Adipocyte (in vitro differentiated cells): ENCODE measurements around the gene ZKSCAN8.
A peak's percentile ranks its signal among the peaks of the same experiment; 100 is the strongest.

Experiments used
- DNase-seq: peaks from one replicate; pipeline ENCODE4 v3.0.0-alpha.2; 2015; ENCODE audit warnings: low read depth
- H3K27me3 ChIP-seq: replicated peaks from 2 replicates; pipeline ENCODE4 v1.7.0; 2013; ENCODE audit warnings: mild to moderate bottlenecking, low read length, moderate library complexity; ENCODE audit not compliant: control insufficient read depth, insufficient read depth
- H3K36me3 ChIP-seq: 2 replicates; pipeline ENCODE4 v1.7.0; 2013; ENCODE audit warnings: low read length, mild to moderate bottlenecking, moderate library complexity; ENCODE audit not compliant: control insufficient read depth, insufficient read depth, severe bottlenecking
- H3K4me1 ChIP-seq: 2 replicates; pipeline ENCODE4 v1.7.0; 2013; ENCODE audit warnings: mild to moderate bottlenecking, low read length, moderate library complexity; ENCODE audit not compliant: control insufficient read depth, insufficient read depth
- H3K4me3 ChIP-seq: 2 replicates; pipeline ENCODE4 v1.7.0; 2013; ENCODE audit warnings: mild to moderate bottlenecking, low read length, moderate library complexity
- H3K9ac ChIP-seq: 2 replicates; pipeline ENCODE4 v1.7.0; 2013; ENCODE audit warnings: mild to moderate bottlenecking, low read length, moderate library complexity
- H3K9me3 ChIP-seq: 2 replicates; pipeline ENCODE4 v1.7.0; 2013; ENCODE audit warnings: mild to moderate bottlenecking, low read length, moderate library complexity; ENCODE audit not compliant: control insufficient read depth

ZKSCAN8 gene

GRCh38 chr6:28142446-28142845 lies 763 bp downstream of the ZKSCAN8 start:
- Histone ChIP-seq H3K27me3 (no peaks in the 10 kb centered on the region), H3K4me1 (peaks cover 36% of the 10 kb centered on the region), H3K9ac (peak overlapping the region; percentile 95), H3K36me3 (peaks cover 21% of the 10 kb centered on the region), H3K9me3 (no peaks in the 10 kb centered on the region), H3K4me3 (peak overlapping the region; percentile 96)
- DNase-seq = peak; percentile 63

- H3K27me3 ChIP-seq = no peaks in the 10 kb centered on the region
- no peaks in the 10 kb centered on the region for H3K9me3 ChIP-seq
- DNase-seq = no peak
- H3K4me1 ChIP-seq = peaks cover 31% of the 10 kb centered on the region
- peaks cover 48% of the 10 kb centered on the region for H3K36me3 ChIP-seq
- H3K4me3 ChIP-seq = no peak overlapping the region
- H3K9ac ChIP-seq = no peak overlapping the region
Measured at GRCh38 chr6:28145231-28145630, 3.5 kb downstream of the ZKSCAN8 start.

DNA sequence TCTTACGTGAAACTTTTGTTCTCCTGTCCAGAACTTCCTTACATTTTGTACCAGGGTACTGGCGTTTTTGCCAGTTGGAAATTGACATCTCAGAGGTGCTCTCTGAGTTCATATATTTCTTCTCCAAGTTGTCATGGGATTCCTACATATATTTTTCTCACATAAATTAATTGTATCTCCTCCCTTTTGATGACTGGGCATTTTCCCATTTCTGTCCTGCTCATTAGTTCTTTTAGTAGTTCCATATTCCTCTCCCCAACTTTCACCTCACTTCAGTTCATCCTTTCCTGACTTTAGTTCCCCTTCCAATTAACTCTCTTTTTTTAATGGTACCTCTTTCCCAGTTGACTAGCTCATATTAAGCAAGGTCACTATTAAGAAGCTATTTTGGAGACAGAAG lies 10.8 kb downstream of the ZKSCAN8 start:
- Histone ChIP-seq H3K9ac (no peak overlapping the region), H3K9me3 (peaks cover 16% of the 10 kb centered on the region), H3K36me3 (peaks cover 100% of the 10 kb centered on the region), H3K4me1 (peaks cover 3% of the 10 kb centered on the region), H3K27me3 (no peaks in the 10 kb centered on the region), H3K4me3 (no peak overlapping the region)
- no peak for DNase-seq

GRCh38 chr6:28153546-28153945 lies 11.9 kb downstream of the ZKSCAN8 start:
- Histone ChIP-seq H3K36me3 (peaks cover 96% of the 10 kb centered on the region), H3K9ac (no peak overlapping the region), H3K4me3 (no peak overlapping the region), H3K4me1 (peaks cover 3% of the 10 kb centered on the region), H3K27me3 (no peaks in the 10 kb centered on the region), H3K9me3 (peaks cover 16% of the 10 kb centered on the region)
- DNase-seq = no peak

- H3K4me3 ChIP-seq = no peak overlapping the region
- peaks cover 16% of the 10 kb centered on the region for H3K9me3 ChIP-seq
- no peaks in the 10 kb centered on the region for H3K27me3 ChIP-seq
- DNase-seq = no peak
- H3K36me3 ChIP-seq = peaks cover 96% of the 10 kb centered on the region
- no peak overlapping the region for H3K9ac ChIP-seq
- H3K4me1 ChIP-seq = peaks cover 2% of the 10 kb centered on the region
Measured at GRCh38 chr6:28154357-28154756, 12.7 kb downstream of the ZKSCAN8 start.

DNA sequence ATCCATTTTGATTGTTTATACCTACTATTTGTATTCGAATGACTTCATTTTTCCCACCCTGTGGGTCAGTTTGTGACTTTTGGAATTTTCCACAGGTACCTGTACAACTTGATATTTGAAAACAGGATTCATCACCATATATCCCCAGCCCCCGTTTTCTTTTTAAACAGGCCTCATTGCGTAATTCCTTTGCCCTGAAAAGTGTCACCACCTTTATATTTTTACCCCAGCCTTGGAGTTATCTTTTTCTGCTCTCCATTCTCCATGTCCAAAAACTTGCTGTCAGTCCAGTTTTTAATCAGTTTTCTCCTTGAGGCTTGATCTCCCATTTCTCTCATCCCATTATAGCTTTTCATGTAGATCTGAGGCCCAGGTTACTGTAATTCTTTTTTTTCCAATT lies 16.6 kb downstream of the ZKSCAN8 start:
- Histone ChIP-seq H3K4me1 (peaks cover 12% of the 10 kb centered on the region), H3K9ac (no peak overlapping the region), H3K36me3 (peaks cover 57% of the 10 kb centered on the region), H3K4me3 (no peak overlapping the region), H3K9me3 (peaks cover 7% of the 10 kb centered on the region), H3K27me3 (no peaks in the 10 kb centered on the region)
- no peak for DNase-seq

GRCh38 chr6:28159029-28159607 lies 17.4 kb downstream of the ZKSCAN8 start:
- Histone ChIP-seq H3K9ac (no peak overlapping the region), H3K9me3 (no peaks in the 10 kb centered on the region), H3K4me1 (peaks cover 12% of the 10 kb centered on the region), H3K4me3 (no peak overlapping the region), H3K36me3 (peaks cover 49% of the 10 kb centered on the region), H3K27me3 (no peaks in the 10 kb centered on the region)
- no peak for DNase-seq

- peaks cover 12% of the 10 kb centered on the region for H3K4me1 ChIP-seq
- peaks cover 38% of the 10 kb centered on the region for H3K36me3 ChIP-seq
- DNase-seq = no peak
- H3K9ac ChIP-seq = no peak overlapping the region
- no peaks in the 10 kb centered on the region for H3K9me3 ChIP-seq
- no peaks in the 10 kb centered on the region for H3K27me3 ChIP-seq
- H3K4me3 ChIP-seq = no peak overlapping the region
Measured at GRCh38 chr6:28160233-28160632, 18.6 kb downstream of the ZKSCAN8 start.

GRCh38 chr6:28161410-28162079 lies 19.9 kb downstream of the ZKSCAN8 start:
- H3K4me1 ChIP-seq = peaks cover 12% of the 10 kb centered on the region
- H3K9me3 ChIP-seq = peaks cover under 1% of the 10 kb centered on the region
- H3K4me3 ChIP-seq = peak overlapping the region; percentile 90
- peak overlapping the region; percentile 84 for H3K9ac ChIP-seq
- no peaks in the 10 kb centered on the region for H3K27me3 ChIP-seq
- peaks cover 25% of the 10 kb centered on the region for H3K36me3 ChIP-seq
- DNase-seq = peak; percentile 86

DNA sequence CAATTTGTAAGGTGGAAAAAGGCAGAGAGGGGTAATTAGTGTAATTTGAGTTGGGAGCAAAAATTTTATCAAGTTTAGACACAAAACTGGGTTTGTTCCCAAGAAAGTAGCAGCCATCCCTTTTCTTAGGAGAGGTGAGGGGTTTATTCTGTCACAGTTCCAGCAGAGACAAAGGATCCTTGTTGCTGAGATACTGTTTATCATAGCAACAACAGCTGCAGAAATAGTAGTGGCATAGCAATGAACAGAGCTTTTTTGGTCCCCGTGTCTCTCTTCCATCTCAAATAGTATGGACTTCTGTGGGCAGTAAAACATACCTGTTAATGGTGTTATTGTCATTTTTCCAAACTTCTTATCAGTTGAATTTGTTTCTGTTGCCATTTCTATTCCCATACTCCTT lies 23.9 kb downstream of the ZKSCAN8 start:
- Histone ChIP-seq H3K27me3 (no peaks in the 10 kb centered on the region), H3K4me3 (no peak overlapping the region), H3K9me3 (peaks cover 8% of the 10 kb centered on the region), H3K4me1 (peaks cover 12% of the 10 kb centered on the region), H3K36me3 (peaks cover 4% of the 10 kb centered on the region), H3K9ac (no peak overlapping the region)
- DNase-seq = no peak

DNA sequence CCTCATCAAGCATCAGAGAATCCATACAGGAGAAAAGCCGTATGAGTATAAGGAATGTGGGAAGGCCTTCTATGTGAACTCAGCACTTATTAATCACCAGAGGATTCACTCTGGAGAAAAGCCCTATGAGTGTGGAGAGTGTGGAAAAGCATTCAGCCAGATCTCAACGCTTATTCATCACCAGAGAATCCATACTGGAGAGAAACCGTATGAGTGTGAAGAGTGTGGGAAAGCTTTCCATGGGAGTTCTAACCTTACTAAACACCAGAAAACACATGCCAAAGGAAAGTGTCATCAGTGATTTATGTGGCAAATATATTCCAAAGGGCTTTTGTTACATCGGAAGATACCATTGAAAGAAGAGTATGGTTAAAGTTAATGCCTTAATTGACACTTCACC lies 25.4 kb downstream of the ZKSCAN8 start:
- peaks cover 4% of the 10 kb centered on the region for H3K36me3 ChIP-seq
- H3K9ac ChIP-seq = no peak overlapping the region
- H3K4me1 ChIP-seq = peaks cover 4% of the 10 kb centered on the region
- DNase-seq = peak; percentile 42
- no peak overlapping the region for H3K4me3 ChIP-seq
- peaks cover 8% of the 10 kb centered on the region for H3K9me3 ChIP-seq
- no peaks in the 10 kb centered on the region for H3K27me3 ChIP-seq

DNA sequence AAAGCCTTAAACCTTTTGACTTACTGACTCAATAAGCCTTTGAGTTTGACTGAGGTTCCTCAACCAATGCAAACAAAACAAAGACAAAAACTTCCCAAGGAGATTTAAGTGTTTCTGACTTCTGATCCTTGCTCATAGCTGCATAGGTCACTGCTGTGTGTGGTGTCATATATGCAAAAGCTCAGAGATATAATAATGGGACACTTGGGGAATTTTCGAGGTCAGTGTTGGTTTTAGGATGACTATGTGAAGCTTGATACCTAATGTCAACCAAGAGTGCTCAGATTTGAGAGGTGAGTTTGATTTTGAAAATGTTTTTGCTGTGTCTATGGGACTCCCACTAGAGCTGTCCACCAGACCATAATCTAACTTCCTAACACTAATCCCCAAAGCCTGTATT lies 26.2 kb downstream of the ZKSCAN8 start:
- Histone ChIP-seq H3K9ac (no peak overlapping the region), H3K9me3 (peaks cover 8% of the 10 kb centered on the region), H3K36me3 (peaks cover 4% of the 10 kb centered on the region), H3K4me3 (no peak overlapping the region), H3K4me1 (no peaks in the 10 kb centered on the region), H3K27me3 (no peaks in the 10 kb centered on the region)
- DNase-seq = no peak
